ENCODE measurements around the gene DLG2. TPM values are rescaled to one million over a fixed set of nuclear protein-coding genes. Genes with fewer than 3 reads are reported as not detected.

Gene DLG2
- total and polyA plus RNA-seq, 2 of the 8 experiments (the other 6 are each of a cell fraction or from before 2014, with no cell fraction given): 1.7 to 14.3 TPM

DNA sequence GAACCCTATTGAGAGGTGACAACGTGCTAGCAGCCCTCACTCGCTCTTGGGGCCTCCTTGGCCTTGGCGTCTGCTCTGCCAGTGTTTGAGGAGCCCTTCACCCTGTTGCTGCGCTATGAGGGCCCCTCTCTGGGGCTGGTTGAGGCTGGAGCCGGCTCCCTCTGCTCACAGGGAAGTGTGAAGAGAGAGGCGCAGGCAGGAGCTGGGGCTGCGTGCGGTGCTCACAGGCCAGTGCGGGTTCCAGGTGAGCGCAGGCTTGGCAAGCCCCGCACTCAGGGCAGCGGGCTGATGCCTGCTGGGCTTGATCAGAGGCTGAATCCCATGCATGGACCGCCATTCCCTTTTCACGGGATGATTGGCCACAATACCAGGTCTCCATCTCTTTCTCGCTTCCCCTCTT, 90.7 kb downstream of the DLG2 start:
- TF ChIP-seq YY1 (IDR thresholded peaks at IDR 0.05; ENCODE audit: low read depth, low read length): no peak
- TF ChIP-seq BCL11A (IDR thresholded peaks at IDR 0.05; ENCODE audit: low read depth in 2 of 2, low read length in 2 of 2): no peak
- TF ChIP-seq JUN (IDR thresholded peaks at IDR 0.05; ENCODE audit: low read depth, low read length): no peak
- no peak for TF ChIP-seq EP300 (IDR thresholded peaks at IDR 0.05; ENCODE audit: borderline replicate concordance in 1 of 2, low read depth in 2 of 2, low read length in 2 of 2)
- TF ChIP-seq CBX5 (IDR thresholded peaks at IDR 0.05; ENCODE audit: low read depth, low read length): no peak
- TF ChIP-seq SP1 (IDR thresholded peaks at IDR 0.05; ENCODE audit: low read depth, low read length): no peak
- TF ChIP-seq POLR2AphosphoS5 (IDR thresholded peaks at IDR 0.05; ENCODE audit: low read depth, low read length): no peak
- TF ChIP-seq PHF8 (conservative IDR thresholded peaks at IDR 0.05; ENCODE audit: low read depth, low read length): no peak
- no peak for TF ChIP-seq RFX5 (IDR thresholded peaks at IDR 0.05; ENCODE audit: borderline replicate concordance, low read depth, low read length)
- no peak for TF ChIP-seq CHD2 (IDR thresholded peaks at IDR 0.05; ENCODE audit: low read length)
- no peak for TF ChIP-seq SAP30 (IDR thresholded peaks at IDR 0.05; ENCODE audit: insufficient read depth, insufficient replicate concordance, low read length)
- TF ChIP-seq KDM1A (IDR thresholded peaks at IDR 0.05; ENCODE audit: borderline replicate concordance, low read length): no peak
- no peaks in the 10 kb centered on the region for H3K79me2 ChIP-seq (ENCODE audit: control insufficient read depth in 1 of 2, insufficient read depth in 2 of 2, low read length in 2 of 2)
- no peak overlapping the region for H3K27ac ChIP-seq (ENCODE audit: low read depth, low read length)
- DNase-seq (ENCODE audit: low read depth in 1 of 2, low spot score in 2 of 2): no peak
- no peaks in the 10 kb centered on the region; a peak in 1 of 8 replicates for H3K36me3 ChIP-seq (ENCODE audit: control insufficient read depth in 2 of 4, insufficient read depth in 4 of 4, low read length in 3 of 4)
- H3K23me2 ChIP-seq (ENCODE audit: low read depth, low read length): no peaks in the 10 kb centered on the region
- no peak overlapping the region for H3K4me2 ChIP-seq (ENCODE audit: insufficient read depth in 1 of 2, low read depth in 2 of 2, low read length in 2 of 2)
- no peak overlapping the region for H3K4ac ChIP-seq (replicated peaks; ENCODE audit: insufficient read length, low read depth, low read length)
- WGBS, 2 experiments (ENCODE audit: extremely low coverage in 1 of 2, insufficient coverage in 1 of 2, insufficient read length in 1 of 2, insufficient replicate concordance in 2 of 2, low coverage in 1 of 2, low lambda C conversion rate in 2 of 2, missing lambda C conversion rate in 1 of 2): 92% methylated on average over 13 of the region's 15 CpGs; no CpG with 5 or more reads in 1 of the 2 experiments
- H3K27me3 ChIP-seq (replicated peaks in 1 of 4; ENCODE audit: control insufficient read depth in 3 of 4, extremely low read depth in 1 of 4, insufficient read depth in 3 of 4, low read length in 3 of 4): no peaks in the 10 kb centered on the region
- H2BK5ac ChIP-seq (ENCODE audit: low read depth, low read length): no peak overlapping the region; the same call in 1 of the 2 replicates
- no peak overlapping the region for H3K9ac ChIP-seq (replicated peaks in 1 of 4; ENCODE audit: extremely low read depth in 1 of 4, low read depth in 3 of 4, low read length in 3 of 4)
- H3K4me1 ChIP-seq (replicated peaks in 1 of 4; ENCODE audit: control insufficient read depth in 3 of 4, insufficient read depth in 4 of 4, low read length in 3 of 4): peaks cover 1 to 11% (median 6%) of the 10 kb centered on the region in 4 experiments
- no peak overlapping the region for H4K8ac ChIP-seq (ENCODE audit: extremely low read depth, insufficient read depth, low read length)
- H2AK5ac ChIP-seq (ENCODE audit: low read depth, low read length): no peak overlapping the region
- no peak overlapping the region for H3K4me3 ChIP-seq (ENCODE audit: extremely low read depth in 1 of 4, insufficient read depth in 2 of 4, low read depth in 3 of 4, low read length in 4 of 4)
- H3K56ac ChIP-seq (replicated peaks; ENCODE audit: insufficient read length, low read depth, low read length): no peak overlapping the region
- no peaks in the 10 kb centered on the region for H3K79me1 ChIP-seq (ENCODE audit: low read depth, low read length)
- POLR2A ChIA-PET (ENCODE audit: partially characterized antibody): no interaction called here
- H2BK12ac ChIP-seq (ENCODE audit: low read depth, low read length): peak overlapping the region; percentile 39; the same call in 1 of the 2 replicates
- H2BK20ac ChIP-seq (ENCODE audit: low read length): no peak overlapping the region
- H4K20me1 ChIP-seq (replicated peaks in 1 of 2; ENCODE audit: control insufficient read depth in 1 of 2, insufficient read depth in 2 of 2, low read length in 2 of 2): no peaks in the 10 kb centered on the region
- H2BK15ac ChIP-seq (ENCODE audit: low read length): 0 out of 2 replicates have a peak overlapping the region, but pooled peaks have one; percentile 36
- no peak for FAIRE-seq
- H3K23ac ChIP-seq (ENCODE audit: insufficient read length): no peak overlapping the region
- no peak overlapping the region for H3K18ac ChIP-seq (ENCODE audit: extremely low read depth, low read length)
- no peak overlapping the region for H2AFZ ChIP-seq (ENCODE audit: low read length)
- peaks cover 3 to 6% of the 10 kb centered on the region in 2 experiments; a peak in 3 of 4 replicates for H3K9me3 ChIP-seq (ENCODE audit: insufficient read depth in 2 of 2, low read depth in 1 of 2, low read length in 1 of 2)
- no peak overlapping the region for H4K5ac ChIP-seq (ENCODE audit: insufficient read length, low read depth, low read length)
- CTCF ChIA-PET (ENCODE audit: partially characterized antibody): interaction anchor here (0.7 kb wide), 1 partner anchor 756 kb away, joined by 3 read pairs; no protein-coding TSS in a partner anchor
- H4K91ac ChIP-seq (replicated peaks; ENCODE audit: insufficient read length, low read length): no peak overlapping the region
- no peak overlapping the region for H3K14ac ChIP-seq (ENCODE audit: insufficient read length)
- no peak overlapping the region for H2BK120ac ChIP-seq (replicated peaks; ENCODE audit: low read depth, low read length)
